CD4-positive, alpha-beta T cell treated with Interleukin-6 for 4 hours (primary cell): ENCODE data around the gene MAD1L1.
"Not testable (repeated sequence)": the region's sequence is repeated elsewhere in the genome, so short reads cannot be mapped to it uniquely, and the experiment has no call there.

Source experiments
- DNase-seq: peaks from one replicate; pipeline ENCODE4 v3.0.0-alpha.2; 2020; ENCODE audit warnings: mixed read lengths

The MAD1L1 gene

DNA sequence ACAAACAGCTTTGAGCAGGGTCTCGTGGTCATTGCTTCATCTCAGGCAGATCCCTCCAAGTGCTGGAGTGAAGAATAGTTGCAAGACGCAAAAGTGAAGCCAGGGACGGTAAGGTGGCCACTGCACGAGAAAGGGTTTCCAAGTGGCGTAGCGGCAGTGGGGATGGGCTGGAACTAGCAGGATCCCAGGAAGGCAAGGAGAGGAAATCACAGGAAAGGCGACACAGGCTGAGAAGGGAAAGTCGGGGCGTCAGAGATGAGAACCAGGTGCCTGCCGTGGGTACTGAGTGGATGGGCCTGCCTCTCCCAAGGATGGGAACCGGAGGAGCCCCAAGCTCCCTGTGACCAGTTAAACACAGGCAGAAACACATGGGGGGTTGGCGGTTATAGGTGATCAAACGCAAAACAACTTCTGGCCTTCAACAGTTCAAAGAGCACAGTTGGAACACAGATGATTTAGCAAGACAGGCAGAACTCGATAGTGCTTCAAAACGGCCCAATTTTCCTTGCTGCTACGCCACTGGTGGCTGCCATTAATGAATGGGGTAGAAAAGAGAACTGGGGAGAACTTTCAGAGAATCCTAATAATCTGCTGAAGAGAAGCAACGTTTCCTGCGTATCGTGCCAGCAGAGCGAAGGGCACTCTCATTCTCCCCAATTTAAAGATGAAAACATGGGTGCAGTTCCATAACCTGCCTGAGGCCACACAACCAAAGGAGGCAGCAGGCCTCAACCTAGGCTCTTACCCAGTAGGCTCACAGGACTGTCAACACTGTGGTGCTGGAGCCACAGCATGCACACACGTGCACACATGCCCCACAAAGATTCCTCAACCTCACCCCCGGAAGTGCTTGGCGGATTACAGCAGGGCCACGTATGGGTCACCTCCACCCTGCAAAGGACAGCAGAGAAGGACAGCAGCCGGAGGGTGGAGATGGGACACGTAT is 61.9 kb downstream of the MAD1L1 start:
- DNase-seq, result no peak

- DNase-seq, result no peak
Observed at GRCh38 chr7:2169923-2170575, 62.7 kb downstream of the MAD1L1 start.

- DNase-seq, result no peak
Observed at GRCh38 chr7:2168615-2169311, 64.0 kb downstream of the MAD1L1 start.

DNA sequence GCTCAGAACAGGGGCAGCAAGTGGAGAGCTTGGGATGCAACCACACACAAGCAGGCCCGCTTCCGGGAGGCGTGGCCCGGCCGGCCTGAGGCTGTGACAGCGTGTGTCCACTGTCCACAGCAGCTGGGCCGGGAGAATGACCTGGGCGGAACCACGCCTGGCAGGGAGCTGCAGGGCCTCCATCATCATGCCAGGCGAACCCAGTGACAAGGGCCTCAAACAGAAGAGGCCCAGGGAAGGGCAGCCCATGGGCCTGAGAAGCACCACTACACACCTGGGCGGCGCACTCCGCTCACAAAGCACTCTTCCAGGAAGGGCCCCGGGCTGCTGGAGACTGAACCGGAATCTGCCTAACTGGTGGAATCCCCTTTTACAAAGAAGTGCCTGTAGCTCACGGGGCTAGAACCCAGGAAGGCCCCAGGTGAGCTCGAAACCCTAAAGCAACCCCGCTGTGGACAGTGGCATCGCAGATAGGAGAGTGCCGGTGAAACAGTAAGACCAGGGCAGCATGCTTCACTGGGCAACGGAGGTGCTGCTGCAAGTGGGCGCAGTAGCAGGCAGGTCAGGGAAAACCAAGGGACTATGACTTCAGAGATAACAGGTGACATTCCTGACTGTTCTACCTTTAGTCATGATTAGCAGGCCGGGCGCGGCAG is 66.0 kb downstream of the MAD1L1 start:
- DNase-seq, result no peak

DNA sequence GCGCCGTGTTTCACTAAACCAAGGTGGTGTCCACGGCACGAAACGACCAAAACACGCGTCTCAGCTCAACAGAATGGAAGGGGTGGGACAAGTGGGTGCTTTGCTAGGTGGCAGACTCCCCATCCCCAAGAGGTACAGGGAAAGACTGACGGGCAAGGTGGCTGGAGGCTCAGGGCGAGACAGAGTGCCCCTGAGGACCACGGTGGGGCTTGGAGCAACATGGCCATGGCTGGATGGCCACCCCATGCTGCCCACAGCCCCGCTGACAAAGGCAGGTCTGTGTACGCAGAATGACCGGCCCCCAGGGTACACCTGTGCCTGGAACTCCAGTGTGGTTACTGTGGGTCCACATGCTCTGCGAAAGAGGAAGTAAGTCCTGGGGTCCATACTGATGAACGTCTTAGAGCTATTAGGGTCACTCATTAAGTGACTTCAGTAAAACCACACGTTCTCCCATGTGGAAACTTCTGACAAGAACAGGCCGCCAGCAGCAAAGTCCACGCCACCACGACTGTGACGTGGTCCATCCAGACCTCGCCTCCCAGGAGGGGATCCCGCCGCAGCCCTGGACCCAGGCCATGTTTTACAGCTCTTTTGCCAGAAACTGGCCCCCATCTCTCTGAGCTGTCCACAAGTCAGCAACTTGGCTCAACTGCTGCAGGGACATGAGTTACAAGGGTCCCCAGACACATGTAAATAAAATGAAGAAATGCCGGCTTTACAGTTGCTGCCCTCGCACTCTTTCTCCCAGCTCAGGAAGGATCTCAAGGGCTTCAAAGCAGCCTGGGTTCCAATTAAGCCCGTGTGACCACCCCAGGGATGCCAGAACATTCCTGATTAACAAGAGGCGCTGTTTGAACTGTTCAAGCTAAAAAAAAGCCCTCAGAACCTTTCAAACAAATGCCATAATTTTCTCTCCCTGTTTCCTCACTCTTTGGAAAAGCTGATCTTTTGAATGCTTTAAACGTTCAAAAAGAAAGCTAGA is 66.8 kb downstream of the MAD1L1 start:
- DNase-seq, result no peak

DNA sequence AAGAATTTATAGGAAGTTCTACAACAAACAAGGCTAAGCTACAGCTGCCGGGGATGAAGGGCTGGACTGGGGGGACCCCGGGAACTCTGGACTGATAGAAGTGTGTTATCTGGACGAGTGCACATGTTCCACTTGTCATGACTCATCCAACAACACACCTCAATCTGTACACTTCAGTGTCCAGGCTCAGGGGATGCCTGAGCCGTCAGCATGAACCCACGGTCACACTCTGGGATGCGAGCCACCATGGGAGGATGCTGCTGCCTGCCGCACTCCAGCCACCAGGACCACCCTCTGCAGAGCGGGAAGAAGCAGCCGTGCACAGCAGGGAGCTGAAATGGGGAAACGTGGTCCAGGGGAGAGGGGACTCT is 67.5 kb downstream of the MAD1L1 start:
- DNase-seq, result no peak

- no peak for DNase-seq
Observed at GRCh38 chr7:2164646-2165045, 68.1 kb downstream of the MAD1L1 start.

GRCh38 chr7:2163600-2164555 is 68.9 kb downstream of the MAD1L1 start:
- DNase-seq, result no peak

- no peak for DNase-seq
Observed at GRCh38 chr7:2162959-2163358, 69.8 kb downstream of the MAD1L1 start.

DNA sequence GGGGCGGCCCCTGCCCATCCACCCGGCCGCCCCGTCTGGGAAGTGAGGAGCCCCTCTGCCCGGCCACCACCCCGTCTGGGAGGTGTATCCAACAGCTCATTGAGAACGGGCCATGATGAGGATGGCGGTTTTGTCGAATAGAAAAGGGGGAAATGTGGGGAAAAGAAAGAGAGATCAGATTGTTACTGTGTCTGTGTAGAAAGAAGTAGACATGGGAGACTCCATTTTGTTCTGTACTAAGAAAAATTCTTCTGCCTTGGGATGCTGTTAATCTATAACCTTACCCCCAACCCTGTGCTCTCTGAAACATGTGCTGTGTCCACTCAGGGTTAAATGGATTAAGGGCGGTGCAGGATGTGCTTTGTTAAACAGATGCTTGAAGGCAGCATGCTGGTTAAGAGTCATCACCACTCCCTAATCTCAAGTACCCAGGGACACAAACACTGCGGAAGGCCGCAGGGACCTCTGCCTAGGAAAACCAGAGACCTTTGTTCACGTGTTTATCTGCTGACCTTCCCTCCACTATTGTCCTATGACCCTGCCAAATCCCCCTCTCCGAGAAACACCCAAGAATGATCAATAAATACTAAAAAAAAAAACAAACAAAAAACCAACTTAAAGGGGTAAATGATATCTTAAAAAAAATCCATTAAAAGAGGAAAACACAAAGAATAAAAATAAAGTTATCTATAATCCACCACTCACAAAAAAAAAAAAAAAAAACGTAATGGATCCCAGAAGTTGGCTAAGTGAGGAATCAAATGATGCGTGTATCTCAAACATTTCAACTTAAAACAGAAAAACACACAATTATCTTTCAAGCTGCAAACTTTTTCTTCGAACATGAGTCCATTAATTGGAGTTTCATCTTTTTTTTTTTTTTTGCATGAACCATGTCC is 70.5 kb downstream of the MAD1L1 start:
- DNase-seq, result not testable (repeated sequence)

DNA sequence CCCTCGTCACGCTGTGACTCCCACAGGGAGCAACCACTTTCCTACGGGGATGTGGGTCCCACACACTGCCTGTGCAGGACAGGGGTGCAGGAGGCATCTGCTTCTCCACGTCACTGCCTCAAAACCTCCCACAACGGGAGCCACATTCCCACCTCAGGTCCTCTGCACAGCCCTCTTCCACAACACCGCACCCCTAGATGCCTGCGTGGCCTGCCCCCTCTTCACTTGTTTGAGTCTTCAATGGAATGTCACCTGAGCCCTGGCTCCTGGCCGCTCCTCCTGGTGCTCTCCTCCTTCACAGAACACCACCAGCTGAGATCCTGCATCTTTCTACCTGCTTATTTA is 73.6 kb downstream of the MAD1L1 start:
- DNase-seq, result no peak

DNA sequence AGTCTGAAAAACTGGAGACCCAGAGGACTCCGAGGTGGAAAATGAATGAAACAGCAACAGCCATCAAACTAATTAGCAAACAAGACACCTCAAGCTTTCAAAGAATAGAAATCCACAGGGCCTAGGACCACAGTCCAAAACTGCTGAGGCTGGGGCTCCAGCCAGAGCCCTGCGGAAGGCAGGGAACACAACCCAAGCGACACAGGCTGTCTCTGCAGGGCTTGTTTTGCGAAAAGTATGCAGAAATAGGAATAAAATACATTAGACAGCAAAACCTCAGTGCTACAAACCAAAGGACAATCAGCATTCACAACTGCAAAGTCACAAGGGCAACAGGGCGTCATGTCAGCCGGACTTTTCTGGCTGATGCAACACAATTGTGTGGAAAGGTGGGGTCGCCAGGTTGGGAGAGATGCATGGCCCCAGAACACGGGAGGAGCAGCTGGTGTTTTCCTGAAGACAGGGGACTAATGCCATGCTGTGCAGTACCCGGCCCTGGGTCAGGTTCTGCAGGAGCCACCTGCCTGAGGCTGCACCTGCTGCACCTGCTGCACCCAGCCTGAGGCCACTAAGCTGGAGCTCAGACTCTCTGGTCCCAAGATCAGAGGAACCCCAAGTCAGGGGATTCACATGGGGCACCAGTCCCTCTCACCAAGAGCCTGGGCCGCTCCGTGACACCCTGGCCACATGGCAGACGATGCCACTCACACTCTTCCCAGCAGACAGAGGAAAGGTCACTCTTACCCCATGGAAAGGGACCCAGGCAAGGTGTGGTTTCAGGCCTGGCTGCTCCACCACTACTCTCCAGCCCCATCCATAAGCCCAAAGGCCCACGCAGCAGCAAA is 74.2 kb downstream of the MAD1L1 start:
- no peak for DNase-seq

DNA sequence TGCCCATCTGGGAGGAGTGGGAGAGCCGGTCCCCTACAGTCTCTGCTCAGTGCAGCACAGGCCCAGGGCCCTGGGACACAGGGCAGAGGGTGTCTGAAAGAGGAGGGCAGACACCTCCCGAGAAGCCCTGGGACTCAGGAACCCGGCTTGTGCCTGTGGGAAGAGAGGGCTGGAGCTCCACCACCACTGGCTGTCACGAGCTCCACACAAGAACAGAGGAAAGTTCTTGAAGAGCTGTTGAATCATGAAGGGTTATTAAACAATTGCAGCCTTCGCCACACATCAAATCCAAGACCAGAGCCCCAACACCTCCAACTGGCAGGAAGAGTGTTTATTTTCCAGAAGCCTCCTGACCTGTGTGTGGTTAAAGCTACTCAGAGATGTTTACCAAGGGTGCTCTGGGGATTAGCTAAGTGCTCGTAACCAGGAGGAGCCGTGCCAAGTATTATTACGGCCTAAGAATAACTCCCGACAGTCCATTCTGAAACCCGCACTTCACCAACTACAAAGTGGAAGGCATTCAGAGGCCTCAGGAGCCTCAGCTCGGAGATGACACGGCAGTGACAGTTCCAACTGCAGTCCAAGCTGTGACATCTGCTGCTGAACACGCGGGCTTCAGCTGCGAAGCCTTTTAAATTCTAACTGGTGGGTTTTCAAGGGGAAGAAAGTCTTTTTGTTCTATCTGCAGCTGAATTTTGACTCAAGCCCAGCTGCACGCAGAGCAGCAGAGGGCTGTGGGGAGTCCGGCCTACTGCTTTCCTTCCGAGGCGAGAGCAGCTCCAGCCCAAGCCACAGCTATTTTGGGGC is 75.1 kb downstream of the MAD1L1 start:
- DNase-seq, result no peak

DNA sequence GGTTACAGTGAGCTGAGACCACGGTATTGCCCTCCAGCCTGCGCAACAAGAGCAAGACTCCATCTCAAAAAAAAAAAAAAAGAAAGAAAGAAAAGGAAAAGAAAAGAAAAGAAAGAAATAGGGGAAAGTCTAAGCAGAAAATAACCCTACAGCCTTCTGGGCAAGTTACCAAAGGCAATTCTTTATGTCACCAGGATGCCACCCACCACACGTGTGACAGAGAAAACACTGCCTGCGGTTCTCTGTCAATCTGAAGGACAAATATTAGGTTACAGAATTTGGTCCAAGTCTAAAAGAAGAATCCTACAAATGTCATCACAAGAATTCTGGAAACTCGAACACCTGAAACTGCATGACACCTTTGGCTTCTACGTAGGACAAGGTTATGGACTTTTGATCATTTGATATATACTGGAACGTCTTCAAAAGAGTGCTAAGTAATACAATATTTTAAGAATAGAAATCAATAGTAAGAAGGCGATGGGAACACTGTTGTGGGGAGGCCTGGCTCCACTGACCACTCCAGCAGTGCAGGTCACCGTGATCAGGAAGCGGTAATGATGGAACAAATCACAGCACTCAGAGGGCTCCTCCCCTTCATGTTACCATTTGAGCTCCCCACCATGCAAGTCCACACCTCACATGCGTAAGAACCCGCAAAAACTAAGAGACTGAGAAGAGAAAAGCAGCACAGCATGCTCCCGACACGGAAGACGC is 75.8 kb downstream of the MAD1L1 start:
- no peak for DNase-seq

DNA sequence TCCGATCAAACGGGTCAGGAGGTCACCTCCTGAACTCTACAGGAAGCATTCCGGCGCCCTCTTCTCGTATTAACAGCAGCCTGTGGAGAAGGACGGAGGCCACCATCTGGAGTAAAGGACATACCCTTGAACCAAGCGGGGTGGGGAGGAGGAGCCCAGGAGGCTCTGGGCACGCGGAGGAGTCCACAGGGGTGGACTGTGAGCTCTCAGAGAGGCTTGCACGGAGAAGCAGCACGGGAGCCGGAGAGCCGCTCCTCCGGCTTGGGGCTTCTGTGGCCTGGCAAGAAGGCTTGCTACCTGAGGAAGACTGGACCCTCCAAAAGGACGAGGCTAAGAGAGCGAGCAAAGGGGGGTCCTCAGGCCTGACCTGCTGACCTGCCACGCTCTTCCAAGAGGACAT is 77.9 kb downstream of the MAD1L1 start:
- DNase-seq, result no peak

DNA sequence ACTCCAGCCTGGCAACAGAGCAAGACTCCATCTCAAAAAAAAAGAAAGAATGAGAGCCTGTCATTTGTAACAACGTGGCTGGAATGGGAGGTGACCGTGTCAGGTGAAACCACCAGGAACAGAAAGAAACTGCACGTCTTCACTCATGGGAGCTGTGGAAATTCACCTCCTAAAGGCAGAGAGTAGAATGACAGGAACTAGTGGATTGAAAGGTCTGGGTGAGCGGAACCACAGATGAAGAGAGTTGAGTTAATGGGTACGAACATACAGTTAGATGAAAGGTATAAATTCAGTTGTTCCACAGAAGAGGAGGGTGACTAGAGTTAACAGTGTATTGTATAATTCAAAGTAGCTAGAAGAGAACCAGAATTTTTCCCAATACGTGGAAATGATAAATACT is 78.6 kb downstream of the MAD1L1 start:
- no peak for DNase-seq

- DNase-seq, result no peak
Observed at GRCh38 chr7:2152646-2153045, 80.1 kb downstream of the MAD1L1 start.
